Measurements from ENCODE around the gene LDAH.

LDAH gene

DNA sequence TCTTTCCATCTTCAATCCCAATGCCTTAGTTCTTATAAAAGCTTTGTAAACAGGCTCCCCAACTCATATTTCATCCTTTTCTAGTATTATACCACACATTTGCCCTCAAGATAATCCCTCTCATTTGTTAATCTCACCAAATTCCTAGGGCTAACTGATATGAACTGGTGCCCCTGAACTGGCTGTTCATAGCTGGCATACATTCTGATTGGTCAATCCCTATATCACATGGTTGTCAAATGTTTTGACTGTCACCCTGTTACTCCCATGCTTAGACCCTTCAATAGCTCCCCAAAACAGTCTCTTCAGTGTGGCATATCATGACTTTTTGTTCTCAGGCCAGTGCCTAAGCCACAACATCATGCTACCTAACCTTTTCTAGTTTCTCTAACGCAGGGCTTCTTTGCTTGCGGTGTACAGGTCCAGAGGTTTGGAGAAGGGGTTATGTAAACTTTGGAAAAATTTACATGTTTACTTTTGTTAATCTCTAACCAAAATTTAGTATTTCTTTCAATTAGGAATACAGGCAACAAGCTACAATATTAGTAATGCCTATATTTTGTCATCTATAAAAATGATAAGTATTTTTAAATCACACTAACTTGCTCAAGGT lies 125.5 kb downstream of the LDAH start:
- TF ChIP-seq, protein P1, sequence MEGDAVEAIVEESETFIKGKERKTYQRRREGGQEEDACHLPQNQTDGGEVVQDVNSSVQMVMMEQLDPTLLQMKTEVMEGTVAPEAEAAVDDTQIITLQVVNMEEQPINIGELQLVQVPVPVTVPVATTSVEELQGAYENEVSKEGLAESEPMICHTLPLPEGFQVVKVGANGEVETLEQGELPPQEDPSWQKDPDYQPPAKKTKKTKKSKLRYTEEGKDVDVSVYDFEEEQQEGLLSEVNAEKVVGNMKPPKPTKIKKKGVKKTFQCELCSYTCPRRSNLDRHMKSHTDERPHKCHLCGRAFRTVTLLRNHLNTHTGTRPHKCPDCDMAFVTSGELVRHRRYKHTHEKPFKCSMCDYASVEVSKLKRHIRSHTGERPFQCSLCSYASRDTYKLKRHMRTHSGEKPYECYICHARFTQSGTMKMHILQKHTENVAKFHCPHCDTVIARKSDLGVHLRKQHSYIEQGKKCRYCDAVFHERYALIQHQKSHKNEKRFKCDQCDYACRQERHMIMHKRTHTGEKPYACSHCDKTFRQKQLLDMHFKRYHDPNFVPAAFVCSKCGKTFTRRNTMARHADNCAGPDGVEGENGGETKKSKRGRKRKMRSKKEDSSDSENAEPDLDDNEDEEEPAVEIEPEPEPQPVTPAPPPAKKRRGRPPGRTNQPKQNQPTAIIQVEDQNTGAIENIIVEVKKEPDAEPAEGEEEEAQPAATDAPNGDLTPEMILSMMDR (conservative IDR thresholded peaks at IDR 0.05; ENCODE audit: low read length), result no peak
- no peak overlapping the region for H3K4me3 ChIP-seq (ENCODE audit: low read length)
- DNase-seq (ENCODE audit: low read depth), result no peak

DNA sequence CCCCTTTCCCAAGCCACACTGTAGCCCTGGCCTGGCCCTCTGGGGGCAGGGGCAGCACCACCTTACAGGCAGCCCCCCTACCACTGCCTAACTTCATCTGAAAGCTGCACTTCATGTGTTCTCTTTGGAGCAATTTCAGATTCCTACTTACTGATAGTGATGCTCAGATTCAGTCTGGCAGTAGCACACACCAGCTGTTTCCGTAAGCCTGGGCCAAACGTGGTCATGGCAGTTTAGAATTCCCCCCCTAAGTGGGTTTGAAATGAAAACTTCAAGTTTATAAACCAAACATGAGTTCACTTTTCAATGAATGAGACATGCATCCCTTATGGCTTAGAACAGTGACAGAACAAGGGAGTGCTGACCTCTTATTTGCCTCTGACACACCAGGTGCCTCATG lies 126.5 kb downstream of the LDAH start:
- TF ChIP-seq, protein P1 (conservative IDR thresholded peaks at IDR 0.05; ENCODE audit: low read length), result no peak
- DNase-seq (ENCODE audit: low read depth), result no peak
- no peak overlapping the region for H3K4me3 ChIP-seq (ENCODE audit: low read length)

DNA sequence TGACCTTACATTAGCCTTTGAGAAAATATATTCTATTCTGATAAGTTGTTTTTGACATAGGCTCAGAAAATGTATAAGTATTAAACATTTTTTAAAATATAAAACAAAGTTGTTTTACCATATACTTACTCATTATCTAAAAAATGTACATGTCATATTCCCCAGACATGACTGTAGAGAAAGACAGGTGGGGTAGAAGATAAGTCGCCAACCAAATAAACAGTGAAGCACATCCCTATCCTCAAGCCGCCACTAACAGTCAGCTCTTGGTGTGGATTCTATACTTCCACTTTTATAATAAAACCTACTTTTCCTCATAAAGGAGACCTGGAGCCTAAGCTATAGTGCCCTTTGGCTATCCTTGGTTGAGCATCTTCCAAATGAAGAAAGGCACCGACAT lies 129.6 kb downstream of the LDAH start:
- TF ChIP-seq, protein P1 (conservative IDR thresholded peaks at IDR 0.05; ENCODE audit: low read length), result no peak
- no peak for DNase-seq (ENCODE audit: low read depth)

DNA sequence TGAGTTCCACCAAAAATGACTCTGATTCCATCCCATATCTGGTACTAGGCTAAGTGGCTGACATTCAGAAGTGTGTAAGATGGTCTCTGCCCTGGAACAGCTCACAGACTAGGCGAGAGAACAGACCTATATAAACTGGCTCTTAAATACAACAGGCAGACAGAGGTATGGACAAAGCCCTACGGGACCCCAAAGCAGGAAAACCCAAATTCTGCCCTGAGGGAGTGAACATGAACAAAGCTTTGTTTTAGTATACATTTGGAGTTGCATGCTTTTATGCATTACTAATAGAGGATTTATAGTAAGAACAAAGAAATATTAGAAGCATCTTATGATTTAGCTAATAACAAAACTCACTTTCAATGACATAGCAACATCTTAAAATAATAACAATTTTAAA lies 130.8 kb downstream of the LDAH start:
- no peak overlapping the region for H3K4me3 ChIP-seq (ENCODE audit: low read length)
- DNase-seq (ENCODE audit: low read depth), result no peak
- TF ChIP-seq, protein P1 (conservative IDR thresholded peaks at IDR 0.05; ENCODE audit: low read length), result no peak

More for the DNA sequence above, 129.6 kb downstream of the LDAH start:
- H3K4me3 ChIP-seq (ENCODE audit: low read length), result no peak overlapping the region

DNA sequence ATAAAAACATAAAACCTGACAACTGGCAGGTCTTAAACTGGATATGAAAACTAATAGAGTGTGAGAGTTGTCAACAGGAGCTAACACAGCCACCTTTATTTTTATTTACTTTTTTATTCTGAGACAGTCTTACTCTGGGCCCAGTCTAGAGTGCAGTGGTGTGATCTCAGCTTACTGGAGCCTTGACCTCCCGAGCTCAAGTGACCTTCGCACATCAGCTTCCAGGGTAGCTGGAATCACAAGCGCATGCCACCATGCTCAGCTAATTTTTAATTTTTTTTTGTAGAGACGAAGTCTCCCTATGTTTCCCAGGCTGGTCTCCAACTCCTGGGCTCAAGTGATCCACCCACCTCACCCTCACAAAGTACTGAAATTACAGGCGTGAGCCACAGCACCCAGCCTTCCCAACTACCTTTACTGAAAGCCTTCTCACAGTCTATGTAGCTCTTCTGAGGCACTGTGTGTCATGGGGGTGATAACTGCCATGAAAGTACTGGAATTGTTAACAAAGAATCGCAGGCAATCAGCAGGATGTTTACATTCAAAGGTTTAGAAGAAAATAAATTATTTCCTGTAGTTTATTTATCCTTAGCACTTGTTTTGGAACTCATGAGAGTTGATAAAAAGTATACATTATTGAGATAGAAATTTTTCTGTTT lies 131.7 kb downstream of the LDAH start:
- DNase-seq (ENCODE audit: low read depth), result no peak
- no peak overlapping the region for H3K4me3 ChIP-seq (ENCODE audit: low read length)
- TF ChIP-seq, protein P1 (conservative IDR thresholded peaks at IDR 0.05; ENCODE audit: low read length), result no peak

DNA sequence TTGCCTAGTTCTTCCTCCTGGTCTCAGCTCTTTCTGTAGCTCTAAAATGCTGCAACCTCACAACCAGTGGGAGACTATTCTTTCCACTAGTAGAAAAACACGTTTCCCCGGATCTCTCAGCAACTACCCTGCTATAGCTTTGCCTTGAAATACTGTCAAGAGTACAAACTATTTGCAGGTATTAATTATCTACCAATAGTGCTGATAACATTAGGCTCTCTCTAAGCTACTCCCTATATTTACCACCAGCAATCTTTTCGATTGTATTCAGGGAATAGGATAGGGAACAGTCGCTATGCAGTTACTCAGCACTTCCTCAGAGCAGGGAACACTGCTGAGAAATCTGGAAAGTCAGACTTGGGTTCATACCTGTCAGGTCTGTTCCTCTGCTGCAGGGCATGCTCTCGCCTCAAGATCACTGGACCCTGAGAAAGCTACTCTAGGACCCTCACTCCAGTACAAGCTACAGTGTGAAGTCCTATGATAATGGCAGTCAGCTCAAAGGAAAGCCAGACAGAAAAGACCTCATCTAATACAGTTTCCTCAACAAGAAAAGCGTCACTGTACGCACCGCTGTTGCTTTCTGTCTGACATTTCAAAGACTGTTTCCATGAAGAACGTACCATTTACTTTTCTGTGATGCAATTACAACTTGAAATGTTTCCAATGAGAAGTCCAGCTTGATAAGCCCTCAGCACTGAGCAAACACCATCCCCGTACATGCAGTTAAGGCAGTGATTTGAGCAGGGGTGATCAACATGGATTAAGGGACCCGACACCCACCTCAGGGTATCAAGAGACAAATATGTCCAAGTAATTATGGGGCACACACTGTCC lies 133.3 kb downstream of the LDAH start:
- TF ChIP-seq, protein P1 (conservative IDR thresholded peaks at IDR 0.05; ENCODE audit: low read length), result no peak
- H3K4me3 ChIP-seq (ENCODE audit: low read length), result no peak overlapping the region
- DNase-seq (ENCODE audit: low read depth), result no peak

Measured in AG10803 (cell line).